Common myeloid progenitor, CD34-positive (primary cell): ENCODE measurements around the gene ABCG5. TPM values are rescaled to one million over a fixed set of nuclear protein-coding genes. Genes with fewer than 3 reads are reported as not detected.

Source experiments
- CTCF ChIA-PET: fragments of 350-600 bp; sonication (Branson Sonifier 250); formaldehyde crosslinking; loops from one replicate; lab custom pipeline; 2021; ENCODE audit warnings: antibody characterized with exemption; lab: Charles Lee
- POLR2A ChIA-PET: fragments of 350-600 bp; sonication (Branson Sonifier 250); formaldehyde crosslinking; loops from one replicate; lab custom pipeline; 2021; ENCODE audit warnings: antibody characterized with exemption; lab: Charles Lee
- DNase-seq, 3 donors: peaks; one replicate each; pipeline versions ENCODE4 v3.0.0 to v3.0.0-alpha.2; 2013
- H3K27ac ChIP-seq, 2 experiments: 1 replicate in 1 of 2; 2 replicates in 1 of 2; pipeline ENCODE4 v1.7.0; 2013; ENCODE audit warnings: inconsistent platforms in 2 of 2, low read length in 2 of 2, mild to moderate bottlenecking in 2 of 2, low read depth in 1 of 2, moderate library complexity in 1 of 2; ENCODE audit not compliant: severe bottlenecking in 2 of 2, insufficient read depth in 1 of 2, poor library complexity in 1 of 2
- H3K27me3 ChIP-seq, 5 experiments: replicated peaks in 2 of 5; 1 replicate in 3 of 5; 2 replicates in 2 of 5; pipeline versions ENCODE4 v1.6.1 to v1.7.0; 2013; ENCODE audit warnings: low read length in 4 of 5, mild to moderate bottlenecking in 2 of 5, moderate library complexity in 2 of 5, inconsistent platforms in 1 of 5; ENCODE audit not compliant: insufficient read depth in 5 of 5, control insufficient read depth in 4 of 5
- H3K36me3 ChIP-seq, 4 experiments: 1 replicate in 2 of 4; 2 replicates in 2 of 4; pipeline versions ENCODE4 v1.6.1 to v1.7.0; 2013; ENCODE audit warnings: low read length in 3 of 4, control low read depth in 1 of 4, mild to moderate bottlenecking in 1 of 4; ENCODE audit not compliant: control insufficient read depth in 4 of 4, insufficient read depth in 4 of 4
- H3K4me1 ChIP-seq, 4 experiments: 1 replicate in 3 of 4; 2 replicates in 1 of 4; pipeline versions ENCODE4 v1.6.1 to v1.7.1; 2013; ENCODE audit warnings: low read length in 3 of 4, mild to moderate bottlenecking in 3 of 4, control low read depth in 1 of 4, inconsistent platforms in 1 of 4, moderate library complexity in 1 of 4; ENCODE audit not compliant: control insufficient read depth in 4 of 4, insufficient read depth in 4 of 4; ENCODE audit errors: control extremely low read depth in 1 of 4
- H3K4me3 ChIP-seq, 7 experiments: 1 replicate in 4 of 7; 2 replicates in 3 of 7; pipeline versions ENCODE4 v1.5.1 to v1.7.0; 2013; ENCODE audit warnings: mild to moderate bottlenecking in 7 of 7, low read length in 6 of 7, moderate library complexity in 6 of 7, inconsistent platforms in 2 of 7, low read depth in 2 of 7, control low read depth in 1 of 7; ENCODE audit not compliant: insufficient read depth in 4 of 7, control insufficient read depth in 1 of 7; ENCODE audit errors: extremely low read depth in 1 of 7
- H3K9me3 ChIP-seq, 5 experiments: 1 replicate in 4 of 5; 2 replicates in 1 of 5; pipeline versions ENCODE4 v1.6.1 to v1.7.1; 2013; ENCODE audit warnings: low read length in 4 of 5, mild to moderate bottlenecking in 2 of 5, inconsistent platforms in 1 of 5, low read depth in 1 of 5, moderate library complexity in 1 of 5; ENCODE audit not compliant: control insufficient read depth in 4 of 5, insufficient read depth in 2 of 5; ENCODE audit errors: control extremely low read depth in 1 of 5
- WGBS: methylation state at CpG from one replicate; pipeline ENCODE4 v1.1.5; 2013; ENCODE audit not compliant: insufficient coverage; 5-methylcytosine and 5-hydroxymethylcytosine counted together
- polyA plus RNA-seq: library from polyadenylated mRNA; unstranded; fragments of 120-200 nt; gene quantifications from one replicate; pipeline ENCODE4 v1.2.1, GENCODE V29; 2013

The ABCG5 gene
- not detected for polyA plus RNA-seq

GRCh38 chr2:43838560-43839267 is at the start of gene ABCG5, which contains the start of gene ABCG8:
TSS of gene ABCG5 (minus strand) at chr2:43838839. CDS start at chr2:43838679, 160 bp downstream.
TSS of gene ABCG8 (plus strand) at chr2:43838971. CDS start at chr2:43839054, 83 bp downstream.
- ChIA-PET CTCF (no interaction called here), POLR2A (no interaction called here)
- Histone ChIP-seq H3K4me3 (no peak within 1 kb of the TSS), H3K36me3 (no peaks in the 10 kb centered on the region), H3K27ac (no peak within 1 kb of the TSS), H3K4me1 (no peaks in the 10 kb centered on the region), H3K27me3 (peaks cover 0 to 6% (median 0%) of the 10 kb centered on the region in 5 experiments), H3K9me3 (no peaks in the 10 kb centered on the region)
- WGBS = 97% methylated on average over 16 of the region's 20 CpGs
- no peak for DNase-seq

GRCh38 chr2:43887176-43887575 is 48.5 kb upstream of the ABCG5 start:
- no peak for DNase-seq
- Histone ChIP-seq H3K9me3 (no peaks in the 10 kb centered on the region), H3K36me3 (peaks cover 25 to 52% (median 39%) of the 10 kb centered on the region in 4 experiments), H3K4me3 (no peak overlapping the region), H3K27me3 (no peaks in the 10 kb centered on the region), H3K27ac (no peak overlapping the region), H3K4me1 (no peaks in the 10 kb centered on the region)
- ChIA-PET POLR2A (no interaction called here), CTCF (no interaction called here)
- 96% methylated on average over 7 of the region's 7 CpGs for WGBS

GRCh38 chr2:43885132-43885632 is 46.5 kb upstream of the ABCG5 start:
- Histone ChIP-seq H3K27ac (no peak overlapping the region), H3K4me1 (no peaks in the 10 kb centered on the region), H3K27me3 (no peaks in the 10 kb centered on the region), H3K4me3 (no peak overlapping the region), H3K36me3 (peaks cover 17 to 35% (median 27%) of the 10 kb centered on the region in 4 experiments), H3K9me3 (no peaks in the 10 kb centered on the region)
- ChIA-PET CTCF (no interaction called here), POLR2A (interaction anchor here (0.6 kb wide), 1 partner anchor 1104 kb away, joined by 3 read pairs; no protein-coding TSS in a partner anchor)
- no peak for DNase-seq
- WGBS = 96% methylated on average over 5 of the region's 7 CpGs

- DNase-seq = no peak
- Histone ChIP-seq H3K4me3 (no peak overlapping the region), H3K27me3 (no peaks in the 10 kb centered on the region), H3K4me1 (no peaks in the 10 kb centered on the region), H3K9me3 (no peaks in the 10 kb centered on the region), H3K36me3 (peaks cover 15 to 30% (median 25%) of the 10 kb centered on the region in 4 experiments), H3K27ac (no peak overlapping the region)
- ChIA-PET POLR2A (interaction anchor here (0.6 kb wide), 1 partner anchor 1104 kb away, joined by 3 read pairs; no protein-coding TSS in a partner anchor), CTCF (no interaction called here)
- 100% methylated on average over 3 of the region's 5 CpGs for WGBS
These were observed 46.0 kb upstream of the ABCG5 start for GRCh38 chr2:43884689-43885088.

- peaks cover 0 to 6% (median 0%) of the 10 kb centered on the region in 4 experiments for H3K4me1 ChIP-seq
- H3K27ac ChIP-seq = no peak overlapping the region
- 100% methylated on average over 1 of the region's 4 CpGs for WGBS
- no peaks in the 10 kb centered on the region for H3K9me3 ChIP-seq
- POLR2A ChIA-PET = no interaction called here
- peaks cover 0 to 2% (median 0%) of the 10 kb centered on the region in 5 experiments for H3K27me3 ChIP-seq
- H3K4me3 ChIP-seq = no peak overlapping the region
- DNase-seq = no peak
- CTCF ChIA-PET = interaction anchor here (1.2 kb wide), 1 partner anchor 9 kb away, joined by 3 read pairs; no protein-coding TSS in a partner anchor
- peaks cover 0 to 10% (median 9%) of the 10 kb centered on the region in 4 experiments for H3K36me3 ChIP-seq
These were observed 43.7 kb upstream of the ABCG5 start for GRCh38 chr2:43882312-43882711.

GRCh38 chr2:43880952-43881351 is 42.3 kb upstream of the ABCG5 start:
- WGBS = 92% methylated on average over 3 of the region's 5 CpGs
- no peak overlapping the region for H3K4me3 ChIP-seq
- ChIA-PET CTCF (no interaction called here), POLR2A (no interaction called here)
- H3K9me3 ChIP-seq = no peaks in the 10 kb centered on the region
- peaks cover 0 to 6% (median 0%) of the 10 kb centered on the region in 4 experiments for H3K4me1 ChIP-seq
- no peak for DNase-seq
- no peaks in the 10 kb centered on the region for H3K36me3 ChIP-seq
- no peak overlapping the region for H3K27ac ChIP-seq
- peaks cover 0 to 2% (median 0%) of the 10 kb centered on the region in 5 experiments for H3K27me3 ChIP-seq

- POLR2A ChIA-PET = no interaction called here
- peaks cover 0 to 2% (median 0%) of the 10 kb centered on the region in 5 experiments for H3K27me3 ChIP-seq
- no peak overlapping the region for H3K27ac ChIP-seq
- no peak overlapping the region for H3K4me3 ChIP-seq
- H3K36me3 ChIP-seq = no peaks in the 10 kb centered on the region
- no peak for DNase-seq
- 95% methylated on average over 2 of the region's 9 CpGs for WGBS
- CTCF ChIA-PET = no interaction called here
- H3K4me1 ChIP-seq = peaks cover 0 to 6% (median 0%) of the 10 kb centered on the region in 4 experiments
- no peaks in the 10 kb centered on the region for H3K9me3 ChIP-seq
These were observed 41.8 kb upstream of the ABCG5 start for GRCh38 chr2:43880471-43880870.
